ENCODE data around the gene KSR2.

- no peak for TF ChIP-seq POLR2A (IDR thresholded peaks at IDR 0.05; ENCODE audit: low read length)
- no peak for TF ChIP-seq GATA1 (IDR thresholded peaks at IDR 0.05; ENCODE audit: low read depth, low read length)
Observed at GRCh38 chr12:117489671-117490070, 479.1 kb downstream of the KSR2 start.

Measured in erythroblast (primary cell).